Mesenchymal stem cell (in vitro differentiated cells and primary cell): ENCODE results near the gene TBCD.

Source experiments
- DNase-seq: peaks from one replicate; pipeline ENCODE4 v3.0.0-alpha.2; 2013
- H2AFZ ChIP-seq: one replicate; pipeline ENCODE4 v1.6.1; 2013; ENCODE audit warnings: low read depth, mild to moderate bottlenecking, control low read depth, inconsistent platforms, low read length, moderate library complexity
- H2AK5ac ChIP-seq: 2 replicates; pipeline ENCODE4 v1.6.1; 2013; ENCODE audit warnings: low read length, moderate library complexity, mild to moderate bottlenecking, inconsistent platforms; ENCODE audit not compliant: severe bottlenecking
- H2BK120ac ChIP-seq: one replicate; pipeline ENCODE4 v1.6.1; 2013; ENCODE audit warnings: low read depth, mild to moderate bottlenecking, inconsistent platforms, low read length, moderate library complexity
- H2BK12ac ChIP-seq, 2 experiments: one replicate each; pipeline ENCODE4 v1.6.1; 2013; ENCODE audit warnings: inconsistent platforms in 2 of 2, low read length in 2 of 2, mild to moderate bottlenecking in 2 of 2, moderate library complexity in 2 of 2, control low read depth in 1 of 2
- H2BK15ac ChIP-seq: one replicate; pipeline ENCODE4 v1.6.1; 2013; ENCODE audit warnings: mild to moderate bottlenecking, low read depth, inconsistent platforms; ENCODE audit not compliant: poor library complexity, severe bottlenecking
- H2BK5ac ChIP-seq: 2 replicates; pipeline ENCODE4 v1.6.1; 2013; ENCODE audit warnings: low read depth, mild to moderate bottlenecking, low read length, control low read depth, inconsistent platforms; ENCODE audit not compliant: poor library complexity, severe bottlenecking
- H3K14ac ChIP-seq, 2 experiments: one replicate each; pipeline ENCODE4 v1.6.1; 2013; ENCODE audit warnings: inconsistent platforms in 2 of 2, low read length in 2 of 2, control low read depth in 1 of 2, mild to moderate bottlenecking in 1 of 2, moderate library complexity in 1 of 2
- H3K18ac ChIP-seq, 2 experiments: one replicate each; pipeline ENCODE4 v1.6.1; 2013; ENCODE audit warnings: inconsistent platforms in 2 of 2, low read length in 2 of 2, control low read depth in 1 of 2, low read depth in 1 of 2, mild to moderate bottlenecking in 1 of 2
- H3K23ac ChIP-seq, 2 experiments: one replicate each; pipeline ENCODE4 v1.6.1; 2013; ENCODE audit warnings: inconsistent platforms in 2 of 2, low read length in 2 of 2, mild to moderate bottlenecking in 2 of 2, moderate library complexity in 2 of 2, control low read depth in 1 of 2
- H3K27ac ChIP-seq: 2 replicates; pipeline ENCODE4 v1.5.1; 2013; ENCODE audit warnings: mild to moderate bottlenecking, moderate library complexity, low read length, control low read depth, inconsistent platforms; ENCODE audit not compliant: poor library complexity, severe bottlenecking
- H3K27me3 ChIP-seq, 2 experiments: 2 replicates each; pipeline versions ENCODE4 v1.6.1 to v1.7.0; 2013; ENCODE audit warnings: low read length in 2 of 2, mild to moderate bottlenecking in 2 of 2, moderate library complexity in 2 of 2, control low read depth in 1 of 2, inconsistent platforms in 1 of 2; ENCODE audit not compliant: control insufficient read depth in 1 of 2, insufficient read depth in 1 of 2
- H3K36me3 ChIP-seq, 2 experiments: 2 replicates each; pipeline versions ENCODE4 v1.6.1 to v1.7.0; 2013; ENCODE audit warnings: low read length in 2 of 2, control low read depth in 1 of 2, inconsistent platforms in 1 of 2, low read depth in 1 of 2, mild to moderate bottlenecking in 1 of 2; ENCODE audit not compliant: insufficient read depth in 2 of 2, control insufficient read depth in 1 of 2
- H3K4ac ChIP-seq, 2 experiments: one replicate each; pipeline ENCODE4 v1.6.1; 2013; ENCODE audit warnings: inconsistent platforms in 2 of 2, low read length in 2 of 2, mild to moderate bottlenecking in 2 of 2, moderate library complexity in 2 of 2, control low read depth in 1 of 2, low read depth in 1 of 2
- H3K4me1 ChIP-seq: 2 replicates; pipeline ENCODE4 v1.6.1; 2013; ENCODE audit warnings: low read depth, low read length, control low read depth; ENCODE audit not compliant: control insufficient read depth, insufficient read depth
- H3K4me2 ChIP-seq: 2 replicates; pipeline ENCODE4 v1.6.1; 2013; ENCODE audit warnings: low read length, mild to moderate bottlenecking, inconsistent platforms; ENCODE audit not compliant: poor library complexity, severe bottlenecking
- H3K4me3 ChIP-seq, 2 experiments: 2 replicates each; pipeline versions ENCODE4 v1.5.1 to v1.7.0; 2013; ENCODE audit warnings: low read length in 2 of 2, mild to moderate bottlenecking in 2 of 2, control low read depth in 1 of 2, low read depth in 1 of 2; ENCODE audit not compliant: insufficient read depth in 1 of 2
- H3K79me1 ChIP-seq: replicated peaks from 2 replicates; pipeline ENCODE4 v1.6.1; 2013; ENCODE audit warnings: mild to moderate bottlenecking, control low read depth, low read length, inconsistent platforms; ENCODE audit not compliant: poor library complexity, severe bottlenecking
- H3K9ac ChIP-seq: 2 replicates; pipeline ENCODE4 v1.7.0; 2013; ENCODE audit warnings: mild to moderate bottlenecking, low read length, moderate library complexity
- H3K9me3 ChIP-seq: 2 replicates; pipeline ENCODE4 v1.7.0; 2013; ENCODE audit warnings: mild to moderate bottlenecking, low read length; ENCODE audit not compliant: control insufficient read depth
- H4K8ac ChIP-seq: one replicate; pipeline ENCODE4 v1.6.1; 2013; ENCODE audit warnings: inconsistent platforms, mild to moderate bottlenecking, low read length, moderate library complexity
- H4K91ac ChIP-seq: one replicate; pipeline ENCODE4 v1.6.1; 2013; ENCODE audit warnings: mild to moderate bottlenecking, low read length, inconsistent platforms
- WGBS: methylation state at CpG from one replicate; pipeline ENCODE4 v1.1.7; 2013; ENCODE audit warnings: mixed read lengths; 5-methylcytosine and 5-hydroxymethylcytosine counted together

Gene TBCD

DNA sequence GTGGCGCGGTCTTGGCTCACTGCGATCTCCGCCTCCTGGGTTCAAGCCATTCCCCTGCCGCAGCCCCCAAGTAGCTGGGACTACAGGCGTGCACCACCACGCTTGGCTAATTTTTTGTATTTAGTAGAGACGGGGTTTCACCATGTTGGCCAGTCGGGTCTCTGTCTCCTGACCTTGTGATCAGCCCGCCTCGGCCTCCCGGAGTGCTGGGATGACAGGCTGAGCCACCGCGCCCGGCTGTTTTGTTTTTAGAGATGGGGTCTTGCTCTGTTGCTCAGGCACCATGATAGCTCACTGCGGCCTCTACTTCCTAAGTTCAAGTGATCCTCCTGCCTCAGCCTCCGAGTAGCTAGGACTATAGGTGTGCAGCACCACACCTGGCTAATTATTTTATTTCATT, 60.7 kb downstream of the TBCD start:
- Histone ChIP-seq H3K18ac (no peak overlapping the region), H3K4me3 (no peak overlapping the region), H3K27me3 (no peaks in the 10 kb centered on the region), H3K23ac (no peak overlapping the region), H3K4ac (no peak overlapping the region), H2AFZ (no peak overlapping the region), H2BK15ac (no peak overlapping the region), H3K79me1 (peaks cover 2% of the 10 kb centered on the region), H2BK120ac (no peak overlapping the region), H3K9ac (no peak overlapping the region), H4K91ac (no peak overlapping the region), H3K27ac (no peak overlapping the region), H2BK12ac (no peak overlapping the region), H3K9me3 (no peaks in the 10 kb centered on the region), H3K4me2 (no peak overlapping the region), H3K4me1 (peaks cover 3% of the 10 kb centered on the region), H2BK5ac (no peak overlapping the region), H3K14ac (no peak overlapping the region), H4K8ac (no peak overlapping the region), H3K36me3 (peaks cover 66% of the 10 kb centered on the region in 2 experiments), H2AK5ac (no peak overlapping the region)
- WGBS, result over 99% methylated on average over 17 of the region's 17 CpGs
- no peak for DNase-seq

DNA sequence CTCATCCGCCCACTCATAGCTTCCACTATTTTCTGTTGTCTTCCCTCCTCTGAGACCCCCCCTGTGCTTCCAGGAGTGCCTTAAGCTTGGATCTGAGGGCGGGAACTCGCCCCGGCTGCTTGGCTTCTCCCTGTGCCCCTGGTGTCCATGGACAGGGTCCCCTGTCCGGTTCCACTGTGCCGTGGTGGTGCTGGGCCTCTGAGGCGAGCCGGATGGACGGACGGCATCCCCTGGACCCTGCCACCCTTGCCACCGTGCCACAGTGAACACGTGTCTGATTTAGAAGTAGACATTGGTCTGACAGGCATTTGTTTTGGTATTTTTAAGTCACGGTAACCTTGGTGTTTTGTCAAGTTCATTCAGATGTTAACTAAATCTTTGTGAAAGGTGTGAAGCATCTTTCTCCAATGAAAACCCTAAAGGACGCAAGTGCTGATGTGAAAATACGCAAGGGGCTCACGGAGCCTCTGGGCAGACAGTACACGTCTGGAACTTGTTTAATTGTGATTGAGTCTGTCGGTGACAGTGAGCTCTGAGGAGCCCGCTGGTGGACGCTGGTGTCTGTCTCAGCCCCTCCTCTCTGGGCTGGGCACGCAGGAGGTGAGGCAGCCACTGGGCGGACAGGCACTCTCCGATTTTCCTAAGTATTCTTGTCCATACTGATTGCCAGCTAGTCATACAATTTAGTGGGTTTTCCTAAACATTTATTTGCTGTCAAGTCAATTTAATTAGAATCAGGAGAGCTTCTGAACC, 61.6 kb downstream of the TBCD start:
- Histone ChIP-seq H3K4ac (no peak overlapping the region), H3K79me1 (peaks cover 2% of the 10 kb centered on the region), H2AK5ac (no peak overlapping the region), H2BK5ac (no peak overlapping the region), H3K14ac (no peak overlapping the region), H3K4me2 (no peak overlapping the region), H2BK120ac (no peak overlapping the region), H4K8ac (no peak overlapping the region), H3K27me3 (no peaks in the 10 kb centered on the region), H3K23ac (no peak overlapping the region), H3K36me3 (peaks cover 64 to 69% of the 10 kb centered on the region in 2 experiments), H3K9me3 (no peaks in the 10 kb centered on the region), H2AFZ (no peak overlapping the region), H3K27ac (no peak overlapping the region), H2BK12ac (no peak overlapping the region), H3K4me1 (peaks cover 3% of the 10 kb centered on the region), H3K4me3 (no peak overlapping the region), H3K9ac (no peak overlapping the region), H4K91ac (no peak overlapping the region), H2BK15ac (no peak overlapping the region), H3K18ac (no peak overlapping the region)
- 93% methylated on average over 21 of the region's 23 CpGs for WGBS
- no peak for DNase-seq

DNA sequence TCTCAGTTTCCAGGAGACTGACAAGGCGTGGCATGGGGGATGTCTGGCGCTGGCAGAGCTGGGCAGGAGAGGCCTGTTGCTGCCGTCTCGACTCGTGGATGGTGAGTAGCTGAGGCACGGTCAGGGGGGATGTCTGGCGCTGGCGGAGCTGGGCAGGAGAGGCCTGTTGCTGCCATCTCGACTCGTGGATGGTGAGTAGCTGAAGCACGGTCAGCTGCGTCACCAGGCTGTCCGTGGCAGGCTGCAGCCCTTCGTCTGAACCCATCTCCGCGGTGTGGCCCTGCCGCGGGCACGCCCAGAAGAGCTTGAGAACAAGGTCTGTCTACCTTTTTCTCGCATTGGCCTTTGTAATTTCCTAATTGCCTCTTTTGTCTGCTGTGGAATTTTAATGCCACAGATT, 63.0 kb downstream of the TBCD start:
- Histone ChIP-seq H3K79me1 (peaks cover 3% of the 10 kb centered on the region), H3K9ac (no peak overlapping the region), H3K23ac (no peak overlapping the region), H3K9me3 (peaks cover 9% of the 10 kb centered on the region), H3K4ac (no peak overlapping the region), H3K4me1 (no peaks in the 10 kb centered on the region), H2AK5ac (no peak overlapping the region), H2BK120ac (no peak overlapping the region), H3K18ac (no peak overlapping the region), H3K4me3 (no peak overlapping the region), H3K14ac (no peak overlapping the region), H3K27ac (no peak overlapping the region), H2AFZ (no peak overlapping the region), H2BK5ac (no peak overlapping the region), H4K8ac (no peak overlapping the region), H3K4me2 (no peak overlapping the region), H4K91ac (no peak overlapping the region), H2BK15ac (no peak overlapping the region), H3K27me3 (no peaks in the 10 kb centered on the region), H2BK12ac (no peak overlapping the region), H3K36me3 (peaks cover 58 to 77% of the 10 kb centered on the region in 2 experiments)
- WGBS, result 98% methylated on average over 20 of the region's 20 CpGs
- no peak for DNase-seq

DNA sequence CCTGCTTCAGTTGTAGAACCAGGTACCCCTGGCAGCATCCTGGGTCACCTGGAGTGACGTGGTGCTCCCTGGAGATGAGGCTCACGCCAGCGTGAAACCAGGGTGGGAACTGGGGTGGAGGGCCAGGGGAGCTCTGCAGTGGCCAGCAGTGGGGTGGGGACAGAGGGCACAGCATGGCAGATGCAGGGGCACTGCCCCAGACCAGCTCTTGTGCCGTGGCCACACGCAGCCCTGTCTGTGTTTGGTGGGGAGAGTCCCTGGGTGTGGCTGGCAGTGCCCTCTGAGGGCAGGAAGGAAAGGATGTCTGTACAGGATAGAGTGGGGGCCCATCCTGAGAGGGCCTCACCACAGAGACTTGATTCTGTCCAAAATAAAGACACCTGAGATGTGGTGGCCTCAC, 63.5 kb downstream of the TBCD start:
- no peak overlapping the region for H3K14ac ChIP-seq
- 81% methylated on average over 5 of the region's 5 CpGs for WGBS
- no peaks in the 10 kb centered on the region for H3K27me3 ChIP-seq

More for the DNA sequence above, 63.5 kb downstream of the TBCD start:
- H2AK5ac ChIP-seq, result no peak overlapping the region
- H3K79me1 ChIP-seq, result peaks cover 3% of the 10 kb centered on the region
- H3K9ac ChIP-seq, result no peak overlapping the region
- no peak overlapping the region for H4K91ac ChIP-seq
- no peak overlapping the region for H3K18ac ChIP-seq
- H3K4me1 ChIP-seq, result no peaks in the 10 kb centered on the region
- no peak overlapping the region for H4K8ac ChIP-seq
- peaks cover 14% of the 10 kb centered on the region for H3K9me3 ChIP-seq
- no peak for DNase-seq
- H2BK120ac ChIP-seq, result no peak overlapping the region
- no peak overlapping the region for H3K4me2 ChIP-seq
- no peak overlapping the region for H2BK12ac ChIP-seq
- no peak overlapping the region for H2BK5ac ChIP-seq
- H3K4me3 ChIP-seq, result no peak overlapping the region
- peaks cover 55 to 80% of the 10 kb centered on the region in 2 experiments for H3K36me3 ChIP-seq
- H2AFZ ChIP-seq, result no peak overlapping the region
- no peak overlapping the region for H2BK15ac ChIP-seq
- H3K4ac ChIP-seq, result no peak overlapping the region
- H3K23ac ChIP-seq, result no peak overlapping the region
- H3K27ac ChIP-seq, result no peak overlapping the region
